GOT3 (cell line): ENCODE results near the gene KIF6.

Experiments used
- DNase-seq: peaks from one replicate; lab custom pipeline; 2025; ENCODE audit warnings: mixed read lengths; lab: John Stamatoyannopoulos, UW

Gene KIF6

DNA sequence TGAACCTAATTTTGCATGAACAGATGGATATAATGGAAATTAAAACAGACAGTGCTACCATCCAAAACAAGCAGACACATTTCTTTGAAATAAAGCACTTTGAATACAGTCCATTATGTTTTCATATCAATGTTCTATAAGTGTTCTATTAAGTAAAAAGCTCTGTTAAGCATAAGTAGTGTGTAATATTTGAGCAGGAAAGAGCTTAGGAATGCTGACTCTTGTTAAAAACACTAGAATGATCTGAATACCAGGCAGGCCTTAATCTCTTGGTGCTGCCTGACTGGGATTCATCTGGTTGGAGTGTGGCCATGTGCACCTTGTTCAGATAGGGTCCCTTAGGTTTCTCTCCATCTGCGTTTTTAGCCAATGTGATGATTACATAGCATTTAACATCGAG, 130.9 kb downstream of the KIF6 start:
- DNase-seq = no peak

GRCh38 chr6:39593646-39594045, 131.6 kb downstream of the KIF6 start:
- DNase-seq = no peak

DNA sequence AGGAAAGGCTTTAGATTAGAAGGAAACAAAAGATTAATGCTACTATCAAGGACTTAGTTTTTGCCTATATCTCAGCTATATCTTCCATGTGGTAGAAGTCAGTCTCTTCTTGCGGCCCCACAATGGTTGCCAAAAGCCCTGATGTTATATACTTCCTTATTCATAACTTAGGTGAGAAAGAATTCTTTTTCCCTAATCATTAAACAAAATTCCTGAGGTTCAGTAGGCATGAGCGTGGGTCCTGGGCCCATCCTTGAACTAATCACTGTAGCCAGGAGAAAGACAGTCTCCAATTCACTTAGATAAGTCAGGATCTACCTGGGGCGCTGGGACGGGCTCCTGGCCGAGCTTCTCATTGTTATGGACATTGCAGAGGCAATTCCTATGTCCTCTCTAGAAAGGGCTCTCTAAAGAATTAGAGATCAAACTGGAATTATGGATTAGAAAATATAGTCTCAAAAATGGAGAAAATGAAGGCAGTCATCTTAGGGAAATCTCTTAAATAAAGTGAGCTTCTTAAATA, 134.3 kb downstream of the KIF6 start:
- no peak for DNase-seq

GRCh38 chr6:39587080-39587479, 138.1 kb downstream of the KIF6 start:
- DNase-seq = no peak

DNA sequence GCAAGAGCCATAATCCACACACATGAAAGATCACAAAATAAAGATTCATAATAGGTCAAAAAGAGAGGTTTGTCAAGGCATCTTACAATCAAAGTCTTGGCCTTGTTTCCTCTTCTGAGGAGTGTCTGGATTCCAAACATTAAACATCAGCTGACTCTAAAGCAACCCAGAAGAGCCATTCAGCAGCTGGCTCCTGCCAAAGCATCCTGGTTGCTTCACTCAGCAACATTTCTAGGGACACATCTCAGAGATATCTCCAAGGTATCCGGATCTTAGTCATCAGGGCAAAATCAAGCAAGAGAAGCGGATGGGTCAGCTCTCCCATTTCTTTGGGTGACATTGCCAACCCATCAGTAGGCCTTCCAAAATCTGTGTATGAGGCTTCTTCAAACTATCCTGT, 139.6 kb downstream of the KIF6 start:
- no peak for DNase-seq

GRCh38 chr6:39577446-39578165, 147.6 kb downstream of the KIF6 start:
- no peak for DNase-seq

- no peak for DNase-seq
Measured at GRCh38 chr6:39576556-39577303, 148.5 kb downstream of the KIF6 start.

DNA sequence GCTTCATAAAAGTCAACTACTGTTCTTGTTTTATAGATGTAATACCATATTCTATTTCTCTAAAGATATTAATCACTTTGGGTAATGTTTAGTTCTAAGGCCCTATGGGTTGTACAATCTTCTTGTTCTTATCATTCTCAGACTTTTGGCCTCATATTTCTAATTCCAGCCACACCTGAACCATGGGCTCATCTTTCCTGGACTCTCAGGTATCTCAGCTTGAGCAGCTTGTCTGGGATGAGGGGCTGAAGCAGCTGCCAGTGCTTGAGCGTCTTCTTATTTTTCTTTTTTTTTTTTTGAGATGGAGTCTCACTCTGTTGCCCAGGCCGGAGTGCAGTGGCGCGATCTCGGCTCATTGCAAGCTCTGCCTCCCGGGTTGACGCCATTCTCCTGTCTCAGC, 150.2 kb downstream of the KIF6 start:
- DNase-seq = no peak

- DNase-seq = no peak
Measured at GRCh38 chr6:39573541-39573940, 151.7 kb downstream of the KIF6 start.

DNA sequence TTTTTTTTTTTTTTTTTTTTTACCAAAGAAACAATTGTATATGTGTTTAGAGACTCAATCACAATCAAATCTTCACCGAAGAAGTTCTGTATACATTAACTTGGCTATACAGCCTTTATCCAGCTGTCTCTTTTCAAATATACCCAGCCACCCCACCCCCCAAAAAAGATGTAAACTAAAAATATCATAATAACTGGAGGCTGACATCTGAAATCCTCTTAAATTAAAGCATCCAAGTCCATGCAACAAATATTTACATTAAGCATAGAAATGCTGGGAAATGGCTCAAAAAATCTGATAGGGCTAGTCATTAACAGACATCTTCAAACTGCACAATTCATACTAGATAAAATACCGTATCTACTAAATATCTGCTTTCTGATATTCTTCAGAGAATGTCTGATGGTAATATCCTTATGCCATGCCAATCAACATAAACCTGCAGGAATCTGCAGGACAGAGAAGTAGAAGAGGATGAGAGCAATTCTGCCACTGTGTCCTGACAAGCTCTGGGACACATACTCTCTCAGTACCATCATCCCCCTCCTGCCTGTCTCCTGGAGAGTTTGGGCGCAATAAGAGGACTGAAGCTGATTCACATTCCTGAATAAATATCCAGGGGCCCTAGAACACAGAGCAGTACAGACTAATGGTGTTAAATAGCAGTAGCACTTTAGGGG, 152.4 kb downstream of the KIF6 start:
- DNase-seq = no peak

DNA sequence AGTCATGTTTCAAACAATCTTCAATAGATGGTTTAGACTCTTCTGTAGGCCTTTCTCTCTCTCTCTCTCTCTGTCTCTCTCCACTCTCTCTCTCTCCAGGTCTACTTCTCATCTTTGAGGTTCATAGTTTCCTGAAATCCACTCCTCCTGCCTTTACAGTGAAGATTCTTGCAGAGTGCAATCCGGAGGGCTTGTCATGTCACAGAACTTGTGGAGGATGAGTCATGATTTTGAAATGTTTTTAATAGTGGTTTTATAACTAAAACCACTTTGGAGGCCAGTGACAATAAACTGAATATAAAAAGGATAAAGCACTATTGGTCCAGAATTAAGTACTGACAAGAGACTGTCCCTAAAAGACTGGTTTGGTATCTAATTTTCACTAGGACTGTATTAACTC, 156.3 kb downstream of the KIF6 start:
- DNase-seq = no peak

DNA sequence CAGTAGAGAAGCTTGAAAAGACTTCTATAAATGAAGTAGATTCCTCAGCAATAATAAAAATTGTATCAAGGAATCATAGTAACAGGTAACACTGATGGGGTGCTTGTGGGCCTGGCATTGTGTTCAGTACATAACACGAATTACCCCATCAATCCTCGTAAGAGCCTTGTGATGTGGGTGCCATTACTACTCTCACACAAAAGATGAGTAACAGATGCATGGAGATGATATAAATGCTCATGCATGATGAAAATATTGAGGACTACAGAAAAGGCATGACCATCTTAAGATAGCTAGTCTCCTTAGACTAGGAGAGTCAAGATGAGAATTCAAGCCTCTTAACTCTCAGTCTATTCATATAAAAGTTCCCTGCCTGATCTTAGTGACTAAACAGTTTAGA, 158.1 kb downstream of the KIF6 start:
- no peak for DNase-seq

DNA sequence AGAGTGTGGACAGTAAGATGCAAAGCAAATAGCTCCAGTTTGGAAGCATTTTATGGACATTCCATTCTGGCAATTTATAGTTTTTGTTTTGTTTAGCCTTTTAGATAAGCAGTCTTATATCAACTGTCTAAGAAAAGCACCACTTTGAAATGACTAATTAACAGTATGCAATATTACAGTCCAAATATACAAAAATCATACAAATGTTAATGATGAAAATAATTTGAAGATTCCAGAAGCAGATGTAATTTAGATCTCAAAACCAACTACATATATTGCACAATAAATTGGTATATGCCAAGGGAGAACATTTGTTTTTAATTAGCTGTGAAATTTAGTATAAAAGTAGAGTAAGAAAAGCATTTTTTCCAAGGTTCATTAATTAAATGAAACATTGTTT, 158.8 kb downstream of the KIF6 start:
- no peak for DNase-seq

DNA sequence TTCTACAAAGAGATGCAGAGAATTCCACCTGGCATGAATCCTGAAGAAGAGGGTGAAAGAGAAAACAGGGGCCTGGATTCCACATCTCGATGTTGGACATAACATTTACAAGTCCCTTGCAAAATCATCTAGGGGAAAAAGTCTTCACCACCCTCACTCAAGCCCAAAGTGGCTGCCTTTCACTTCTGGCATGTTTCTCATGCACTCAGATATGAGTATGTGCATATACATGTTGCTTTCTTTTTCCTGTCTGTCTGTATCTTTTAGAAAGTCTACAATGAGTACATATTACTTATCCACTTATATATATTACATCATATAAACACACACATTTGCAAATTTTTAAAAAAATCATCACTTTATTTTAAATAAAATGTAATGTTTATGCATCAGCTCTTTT, 159.3 kb downstream of the KIF6 start:
- DNase-seq = no peak

GRCh38 chr6:39563566-39564311, 161.5 kb downstream of the KIF6 start:
- no peak for DNase-seq

- DNase-seq = no peak
Measured at GRCh38 chr6:39561536-39562266, 163.5 kb downstream of the KIF6 start.

GRCh38 chr6:39560915-39561314, 164.3 kb downstream of the KIF6 start:
- DNase-seq = no peak

DNA sequence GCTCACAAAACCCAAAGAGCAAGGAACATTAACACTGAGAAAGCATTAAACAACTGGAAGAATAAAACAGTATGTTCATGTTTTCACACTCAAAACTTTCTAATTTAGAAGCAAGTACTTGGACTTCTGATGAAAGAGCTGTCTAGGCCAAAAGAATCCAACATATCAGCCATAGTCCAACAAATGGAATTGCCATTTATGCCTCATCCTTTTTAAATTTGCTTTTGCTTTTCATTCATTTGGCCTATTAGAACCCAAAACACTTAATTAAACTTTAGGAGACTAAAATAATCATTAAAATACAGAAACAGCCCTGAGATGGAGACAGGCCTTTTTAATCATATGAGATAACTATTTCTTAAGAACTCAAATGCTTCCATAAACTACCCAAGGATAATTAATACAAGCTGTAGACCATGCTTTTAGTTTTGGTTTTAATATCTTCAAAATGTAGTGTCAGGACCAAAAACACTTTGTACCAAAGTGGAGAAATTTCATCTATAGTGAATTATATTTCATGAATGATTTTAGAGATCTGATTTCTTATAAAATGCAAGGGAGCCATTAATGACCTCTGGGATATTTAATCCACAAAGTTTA, 166.5 kb downstream of the KIF6 start:
- DNase-seq = no peak

DNA sequence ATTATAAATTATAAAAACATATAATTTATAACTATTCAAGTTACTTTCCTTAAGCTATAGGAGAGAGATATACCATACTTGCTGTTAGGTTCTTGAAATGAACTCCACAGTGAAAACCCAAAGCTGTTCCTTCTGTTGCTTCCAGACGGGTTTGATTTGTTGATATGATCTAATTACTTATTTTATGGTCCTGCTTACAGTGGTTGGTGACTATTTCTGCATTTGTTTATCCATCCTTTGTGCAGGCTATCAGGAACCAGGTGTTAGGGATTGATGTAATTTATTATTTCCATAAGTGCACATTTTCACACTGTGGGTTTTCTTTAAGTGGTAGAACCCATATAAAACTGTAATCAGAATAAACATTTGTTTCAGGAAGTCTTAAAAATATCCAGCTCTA, 167.1 kb downstream of the KIF6 start:
- no peak for DNase-seq

- DNase-seq = no peak
Measured at GRCh38 chr6:39555136-39555535, 170.1 kb downstream of the KIF6 start.
